ENCODE data around the gene DOCK2.

DNA sequence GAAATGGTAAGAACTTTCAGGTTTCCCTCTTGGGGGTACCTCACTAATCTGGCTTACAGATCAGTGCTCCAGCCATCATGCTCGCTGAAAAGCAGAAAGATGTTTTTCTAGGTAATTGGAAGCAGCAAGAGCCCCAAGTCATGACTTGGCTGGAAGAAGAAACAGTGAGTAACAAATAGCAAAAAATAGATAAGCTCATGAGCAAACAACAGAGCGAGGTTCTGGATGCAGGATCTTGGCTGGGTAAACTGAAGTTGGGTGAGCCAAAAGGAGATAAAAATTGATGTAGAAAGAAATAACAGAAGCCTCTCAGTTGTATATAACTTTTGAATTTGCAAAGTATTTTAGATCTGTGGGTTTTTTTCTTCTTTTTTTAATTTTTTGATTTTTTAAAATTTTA, 233.1 kb downstream of the DOCK2 start:
- TF ChIP-seq, protein P1, sequence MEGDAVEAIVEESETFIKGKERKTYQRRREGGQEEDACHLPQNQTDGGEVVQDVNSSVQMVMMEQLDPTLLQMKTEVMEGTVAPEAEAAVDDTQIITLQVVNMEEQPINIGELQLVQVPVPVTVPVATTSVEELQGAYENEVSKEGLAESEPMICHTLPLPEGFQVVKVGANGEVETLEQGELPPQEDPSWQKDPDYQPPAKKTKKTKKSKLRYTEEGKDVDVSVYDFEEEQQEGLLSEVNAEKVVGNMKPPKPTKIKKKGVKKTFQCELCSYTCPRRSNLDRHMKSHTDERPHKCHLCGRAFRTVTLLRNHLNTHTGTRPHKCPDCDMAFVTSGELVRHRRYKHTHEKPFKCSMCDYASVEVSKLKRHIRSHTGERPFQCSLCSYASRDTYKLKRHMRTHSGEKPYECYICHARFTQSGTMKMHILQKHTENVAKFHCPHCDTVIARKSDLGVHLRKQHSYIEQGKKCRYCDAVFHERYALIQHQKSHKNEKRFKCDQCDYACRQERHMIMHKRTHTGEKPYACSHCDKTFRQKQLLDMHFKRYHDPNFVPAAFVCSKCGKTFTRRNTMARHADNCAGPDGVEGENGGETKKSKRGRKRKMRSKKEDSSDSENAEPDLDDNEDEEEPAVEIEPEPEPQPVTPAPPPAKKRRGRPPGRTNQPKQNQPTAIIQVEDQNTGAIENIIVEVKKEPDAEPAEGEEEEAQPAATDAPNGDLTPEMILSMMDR (IDR thresholded peaks at IDR 0.05): no peak
- no peak for TF ChIP-seq POLR2AphosphoS5 (IDR thresholded peaks at IDR 0.05; ENCODE audit: low read depth, low read length)
- no peak for TF ChIP-seq GABPA (IDR thresholded peaks at IDR 0.05; ENCODE audit: low read depth)
- TF ChIP-seq TCF12 (IDR thresholded peaks at IDR 0.05): no peak
- TF ChIP-seq, protein P2, sequence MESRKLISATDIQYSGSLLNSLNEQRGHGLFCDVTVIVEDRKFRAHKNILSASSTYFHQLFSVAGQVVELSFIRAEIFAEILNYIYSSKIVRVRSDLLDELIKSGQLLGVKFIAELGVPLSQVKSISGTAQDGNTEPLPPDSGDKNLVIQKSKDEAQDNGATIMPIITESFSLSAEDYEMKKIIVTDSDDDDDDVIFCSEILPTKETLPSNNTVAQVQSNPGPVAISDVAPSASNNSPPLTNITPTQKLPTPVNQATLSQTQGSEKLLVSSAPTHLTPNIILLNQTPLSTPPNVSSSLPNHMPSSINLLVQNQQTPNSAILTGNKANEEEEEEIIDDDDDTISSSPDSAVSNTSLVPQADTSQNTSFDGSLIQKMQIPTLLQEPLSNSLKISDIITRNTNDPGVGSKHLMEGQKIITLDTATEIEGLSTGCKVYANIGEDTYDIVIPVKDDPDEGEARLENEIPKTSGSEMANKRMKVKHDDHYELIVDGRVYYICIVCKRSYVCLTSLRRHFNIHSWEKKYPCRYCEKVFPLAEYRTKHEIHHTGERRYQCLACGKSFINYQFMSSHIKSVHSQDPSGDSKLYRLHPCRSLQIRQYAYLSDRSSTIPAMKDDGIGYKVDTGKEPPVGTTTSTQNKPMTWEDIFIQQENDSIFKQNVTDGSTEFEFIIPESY (IDR thresholded peaks at IDR 0.05; ENCODE audit: borderline replicate concordance, low read depth): no peak
- TF ChIP-seq RCOR1 (IDR thresholded peaks at IDR 0.05; ENCODE audit: low read length): no peak
- TF ChIP-seq, protein P3, sequence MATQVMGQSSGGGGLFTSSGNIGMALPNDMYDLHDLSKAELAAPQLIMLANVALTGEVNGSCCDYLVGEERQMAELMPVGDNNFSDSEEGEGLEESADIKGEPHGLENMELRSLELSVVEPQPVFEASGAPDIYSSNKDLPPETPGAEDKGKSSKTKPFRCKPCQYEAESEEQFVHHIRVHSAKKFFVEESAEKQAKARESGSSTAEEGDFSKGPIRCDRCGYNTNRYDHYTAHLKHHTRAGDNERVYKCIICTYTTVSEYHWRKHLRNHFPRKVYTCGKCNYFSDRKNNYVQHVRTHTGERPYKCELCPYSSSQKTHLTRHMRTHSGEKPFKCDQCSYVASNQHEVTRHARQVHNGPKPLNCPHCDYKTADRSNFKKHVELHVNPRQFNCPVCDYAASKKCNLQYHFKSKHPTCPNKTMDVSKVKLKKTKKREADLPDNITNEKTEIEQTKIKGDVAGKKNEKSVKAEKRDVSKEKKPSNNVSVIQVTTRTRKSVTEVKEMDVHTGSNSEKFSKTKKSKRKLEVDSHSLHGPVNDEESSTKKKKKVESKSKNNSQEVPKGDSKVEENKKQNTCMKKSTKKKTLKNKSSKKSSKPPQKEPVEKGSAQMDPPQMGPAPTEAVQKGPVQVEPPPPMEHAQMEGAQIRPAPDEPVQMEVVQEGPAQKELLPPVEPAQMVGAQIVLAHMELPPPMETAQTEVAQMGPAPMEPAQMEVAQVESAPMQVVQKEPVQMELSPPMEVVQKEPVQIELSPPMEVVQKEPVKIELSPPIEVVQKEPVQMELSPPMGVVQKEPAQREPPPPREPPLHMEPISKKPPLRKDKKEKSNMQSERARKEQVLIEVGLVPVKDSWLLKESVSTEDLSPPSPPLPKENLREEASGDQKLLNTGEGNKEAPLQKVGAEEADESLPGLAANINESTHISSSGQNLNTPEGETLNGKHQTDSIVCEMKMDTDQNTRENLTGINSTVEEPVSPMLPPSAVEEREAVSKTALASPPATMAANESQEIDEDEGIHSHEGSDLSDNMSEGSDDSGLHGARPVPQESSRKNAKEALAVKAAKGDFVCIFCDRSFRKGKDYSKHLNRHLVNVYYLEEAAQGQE (IDR thresholded peaks at IDR 0.05; ENCODE audit: low read depth, low read length): no peak
- TF ChIP-seq CHD2 (IDR thresholded peaks at IDR 0.05; ENCODE audit: low read length, partially characterized antibody): no peak
- TF ChIP-seq JUND (IDR thresholded peaks at IDR 0.05): no peak
- TF ChIP-seq, protein P4, sequence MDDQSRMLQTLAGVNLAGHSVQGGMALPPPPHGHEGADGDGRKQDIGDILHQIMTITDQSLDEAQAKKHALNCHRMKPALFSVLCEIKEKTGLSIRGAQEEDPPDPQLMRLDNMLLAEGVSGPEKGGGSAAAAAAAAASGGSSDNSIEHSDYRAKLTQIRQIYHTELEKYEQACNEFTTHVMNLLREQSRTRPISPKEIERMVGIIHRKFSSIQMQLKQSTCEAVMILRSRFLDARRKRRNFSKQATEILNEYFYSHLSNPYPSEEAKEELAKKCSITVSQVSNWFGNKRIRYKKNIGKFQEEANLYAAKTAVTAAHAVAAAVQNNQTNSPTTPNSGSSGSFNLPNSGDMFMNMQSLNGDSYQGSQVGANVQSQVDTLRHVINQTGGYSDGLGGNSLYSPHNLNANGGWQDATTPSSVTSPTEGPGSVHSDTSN (IDR thresholded peaks at IDR 0.05): no peak
- no peak for TF ChIP-seq FOXM1 (IDR thresholded peaks at IDR 0.05; ENCODE audit: low read depth)
- TF ChIP-seq, protein P5, sequence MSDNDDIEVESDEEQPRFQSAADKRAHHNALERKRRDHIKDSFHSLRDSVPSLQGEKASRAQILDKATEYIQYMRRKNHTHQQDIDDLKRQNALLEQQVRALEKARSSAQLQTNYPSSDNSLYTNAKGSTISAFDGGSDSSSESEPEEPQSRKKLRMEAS (IDR thresholded peaks at IDR 0.05; ENCODE audit: low read depth): no peak

All from SK-N-SH (cell line).